Measurements from ENCODE around the gene TBC1D23. TPM values are rescaled to one million over a fixed set of nuclear protein-coding genes. Genes with fewer than 3 reads are reported as not detected.
"Not testable (repeated sequence)": the region's sequence is repeated elsewhere in the genome, so short reads cannot be mapped to it uniquely, and the experiment has no call there.

The TBC1D23 gene
- 7.6 TPM for polyA plus RNA-seq (2012; ENCODE audit: insufficient read depth, insufficient read length)

- H3K4me3 ChIP-seq (ENCODE audit: low read length) = peak within 1 kb of the TSS; percentile 93
These were observed at the start of gene TBC1D23 for GRCh38 chr3:100260685-100261484. TBC1D23 (plus strand) TSS chr3:100260992; CDS start chr3:100261019, 27 bp downstream.

GRCh38 chr3:100213891-100214573, 46.8 kb upstream of the TBC1D23 start:
- no peak overlapping the region for H3K4me3 ChIP-seq (ENCODE audit: low read length)
- no peak for DNase-seq (ENCODE audit: low read depth, low spot score)

More at GRCh38 chr3:100260685-100261484, at the start of gene TBC1D23:
- peak; percentile 99 for DNase-seq (ENCODE audit: low read depth, low spot score)

- DNase-seq (ENCODE audit: low read depth, low spot score) = no peak
- no peak overlapping the region for H3K4me3 ChIP-seq (ENCODE audit: low read length)
These were observed 46.2 kb upstream of the TBC1D23 start for GRCh38 chr3:100214574-100214964.

- H3K4me3 ChIP-seq (ENCODE audit: low read length) = no peak overlapping the region
- no peak for DNase-seq (ENCODE audit: low read depth, low spot score)
These were observed 44.1 kb upstream of the TBC1D23 start for GRCh38 chr3:100216713-100217112.

- DNase-seq (ENCODE audit: low read depth, low spot score) = peak; percentile 12
These were observed 39.6 kb upstream of the TBC1D23 start for GRCh38 chr3:100221159-100221558.

GRCh38 chr3:100225193-100225592, 35.6 kb upstream of the TBC1D23 start:
- no peak overlapping the region for H3K4me3 ChIP-seq (ENCODE audit: low read length)
- no peak for DNase-seq (ENCODE audit: low read depth, low spot score)

More at GRCh38 chr3:100221159-100221558, 39.6 kb upstream of the TBC1D23 start:
- H3K4me3 ChIP-seq (ENCODE audit: low read length) = no peak overlapping the region

GRCh38 chr3:100225883-100226282, 34.9 kb upstream of the TBC1D23 start:
- H3K4me3 ChIP-seq (ENCODE audit: low read length) = no peak overlapping the region
- DNase-seq (ENCODE audit: low read depth, low spot score) = no peak

GRCh38 chr3:100226712-100227429, 33.9 kb upstream of the TBC1D23 start:
- no peak for DNase-seq (ENCODE audit: low read depth, low spot score)
- H3K4me3 ChIP-seq (ENCODE audit: low read length) = no peak overlapping the region

- H3K4me3 ChIP-seq (ENCODE audit: low read length) = no peak overlapping the region
- DNase-seq (ENCODE audit: low read depth, low spot score) = no peak
These were observed 33.3 kb upstream of the TBC1D23 start for GRCh38 chr3:100227511-100227921.

- no peak for DNase-seq (ENCODE audit: low read depth, low spot score)
- H3K4me3 ChIP-seq (ENCODE audit: low read length) = no peak overlapping the region
These were observed 32.5 kb upstream of the TBC1D23 start for GRCh38 chr3:100228247-100228646.

GRCh38 chr3:100229188-100229587, 31.6 kb upstream of the TBC1D23 start:
- not testable (repeated sequence) for DNase-seq (ENCODE audit: low read depth, low spot score); H3K4me3 ChIP-seq (ENCODE audit: low read length)

- no peak overlapping the region for H3K4me3 ChIP-seq (ENCODE audit: low read length)
- DNase-seq (ENCODE audit: low read depth, low spot score) = no peak
These were observed 30.1 kb upstream of the TBC1D23 start for GRCh38 chr3:100230710-100231109.

- H3K4me3 ChIP-seq (ENCODE audit: low read length) = no peak overlapping the region
- no peak for DNase-seq (ENCODE audit: low read depth, low spot score)
These were observed 29.1 kb upstream of the TBC1D23 start for GRCh38 chr3:100231668-100232067.

- DNase-seq (ENCODE audit: low read depth, low spot score) = no peak
- H3K4me3 ChIP-seq (ENCODE audit: low read length) = no peak overlapping the region
These were observed 26.4 kb upstream of the TBC1D23 start for GRCh38 chr3:100234364-100234763.

- DNase-seq (ENCODE audit: low read depth, low spot score) = no peak
- no peak overlapping the region for H3K4me3 ChIP-seq (ENCODE audit: low read length)
These were observed 22.2 kb upstream of the TBC1D23 start for GRCh38 chr3:100238599-100238998.

- not testable (repeated sequence) for DNase-seq (ENCODE audit: low read depth, low spot score); H3K4me3 ChIP-seq (ENCODE audit: low read length)
These were observed 18.3 kb upstream of the TBC1D23 start for GRCh38 chr3:100242471-100242870.

- no peak for DNase-seq (ENCODE audit: low read depth, low spot score)
These were observed 16.5 kb upstream of the TBC1D23 start for GRCh38 chr3:100244264-100244663.

GRCh38 chr3:100245136-100245535, 15.7 kb upstream of the TBC1D23 start:
- no peak overlapping the region for H3K4me3 ChIP-seq (ENCODE audit: low read length)
- no peak for DNase-seq (ENCODE audit: low read depth, low spot score)

More at GRCh38 chr3:100244264-100244663, 16.5 kb upstream of the TBC1D23 start:
- no peak overlapping the region for H3K4me3 ChIP-seq (ENCODE audit: low read length)

- DNase-seq (ENCODE audit: low read depth, low spot score) = no peak
- H3K4me3 ChIP-seq (ENCODE audit: low read length) = no peak overlapping the region
These were observed 14.9 kb upstream of the TBC1D23 start for GRCh38 chr3:100245927-100246326.

- DNase-seq (ENCODE audit: low read depth, low spot score) = no peak
These were observed 13.8 kb upstream of the TBC1D23 start for GRCh38 chr3:100246999-100247398.

More at GRCh38 chr3:100246999-100247398, 13.8 kb upstream of the TBC1D23 start:
- no peak overlapping the region for H3K4me3 ChIP-seq (ENCODE audit: low read length)

Data from Jurkat, Clone E6-1 (cell line).